ENCODE data around the gene NCAM2.

- TF ChIP-seq PHF8 (conservative IDR thresholded peaks at IDR 0.05; ENCODE audit: low read depth, low read length) (no peak), HDAC6 (IDR thresholded peaks at IDR 0.05; ENCODE audit: low read depth, low read length) (no peak), SP1 (IDR thresholded peaks at IDR 0.05; ENCODE audit: low read depth, low read length) (no peak), POLR2AphosphoS5 (IDR thresholded peaks at IDR 0.05; ENCODE audit: low read depth, low read length) (no peak), CTCF (IDR thresholded peaks at IDR 0.05; ENCODE audit: control extremely low read depth in 1 of 3, insufficient read depth in 1 of 3, low read depth in 1 of 3, low read length in 3 of 3) (no peak), SAP30 (IDR thresholded peaks at IDR 0.05; ENCODE audit: insufficient read depth, insufficient replicate concordance, low read length) (no peak), EZH2 (IDR thresholded peaks at IDR 0.05; ENCODE audit: low read depth, low read length, severe bottlenecking) (no peak)
Measured at GRCh38 chr21:21177353-21177986, 179.3 kb downstream of the NCAM2 start.
